ENCODE measurements around the gene PPP1R36.
"Not testable (repeated sequence)": the region's sequence is repeated elsewhere in the genome, so short reads cannot be mapped to it uniquely, and the experiment has no call there.

Gene PPP1R36

DNA sequence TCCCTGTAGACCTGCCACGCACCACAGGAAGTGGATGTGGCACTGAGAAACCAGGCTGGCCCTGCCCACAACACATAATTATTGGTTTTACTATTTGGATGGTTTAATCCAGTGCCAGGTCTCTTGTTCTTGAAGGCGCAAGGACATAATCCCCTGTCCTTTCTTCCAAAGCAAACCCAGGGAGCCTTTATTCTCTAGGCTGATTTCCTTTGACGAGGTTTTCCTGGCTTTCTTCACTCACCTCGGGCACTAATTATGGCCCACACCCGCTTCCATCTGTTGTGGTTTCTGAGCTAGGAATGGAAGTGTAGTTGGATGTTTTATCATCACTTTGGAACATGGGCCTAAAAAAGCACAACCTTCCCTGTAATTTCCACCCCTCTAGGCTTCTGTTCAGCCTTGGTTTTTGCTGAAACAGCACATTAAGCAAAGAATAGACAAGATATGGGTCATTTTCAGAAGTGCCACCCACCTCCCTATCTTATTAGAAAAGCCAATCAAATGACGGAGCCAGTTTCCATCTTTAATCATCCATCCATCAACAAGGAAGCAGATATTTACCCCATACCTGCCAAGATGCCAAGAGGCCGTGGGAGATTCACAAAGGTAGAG is 73.9 kb downstream of the PPP1R36 start:
- H3K9ac ChIP-seq (ENCODE audit: insufficient read length) = no peak overlapping the region
- H3K36me3 ChIP-seq (ENCODE audit: insufficient read depth, low read length) = no peaks in the 10 kb centered on the region
- no peak overlapping the region for H3K27ac ChIP-seq
- TF ChIP-seq FOXP2 (optimal IDR thresholded peaks at IDR 0.05; ENCODE audit: control extremely low read depth, extremely low read length, insufficient read depth) = no peak
- no peak for TF ChIP-seq EZH2 (IDR thresholded peaks at IDR 0.05)
- DNase-seq (ENCODE audit: low read depth, low spot score) = no peak
- H3K4me3 ChIP-seq = no peak overlapping the region
- no peaks in the 10 kb centered on the region for H3K9me3 ChIP-seq (ENCODE audit: low read depth, low read length)

DNA sequence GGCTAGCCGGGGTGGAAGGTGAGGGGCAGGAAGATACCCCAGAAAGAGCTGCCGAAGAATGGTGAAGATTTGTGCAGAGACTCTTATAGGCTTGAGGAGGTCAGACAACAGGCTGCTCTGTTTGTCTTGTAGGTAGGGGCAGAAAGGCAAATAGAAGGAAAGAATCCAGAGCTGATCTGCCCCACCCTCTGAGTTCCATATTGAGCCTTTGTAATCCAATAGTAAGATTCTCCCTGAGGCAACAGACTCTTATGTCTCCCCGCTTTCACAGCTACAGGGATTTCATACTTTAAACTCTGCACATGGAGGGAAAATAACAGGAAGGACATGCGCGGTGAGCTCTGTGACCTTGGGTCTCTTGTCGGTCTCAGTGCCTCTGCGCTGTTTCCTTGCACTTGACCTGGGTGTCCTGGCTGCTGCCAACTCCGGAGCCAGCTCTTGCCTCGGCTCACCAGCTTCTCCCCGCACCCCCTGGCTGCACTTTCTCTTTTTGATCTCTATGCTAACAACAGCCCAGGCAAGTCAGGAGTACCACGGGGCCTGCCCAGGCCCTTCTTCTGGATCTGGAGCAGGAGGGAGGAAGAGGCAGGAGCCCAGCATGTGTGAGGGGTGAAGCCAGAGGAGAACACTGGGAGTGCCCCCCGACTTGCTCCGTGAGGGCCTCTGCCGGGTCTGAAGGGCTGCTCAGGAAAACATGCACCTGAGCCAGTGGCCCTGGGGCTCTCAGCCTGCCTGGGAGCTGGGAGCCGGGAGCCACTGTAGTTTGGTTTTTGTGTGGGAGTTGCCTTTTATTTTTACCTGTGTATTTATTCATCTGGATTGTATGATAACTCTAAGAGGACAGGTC is 75.8 kb downstream of the PPP1R36 start:
- DNase-seq (ENCODE audit: low read depth, low spot score) = no peak
- H3K36me3 ChIP-seq (ENCODE audit: insufficient read depth, low read length) = no peaks in the 10 kb centered on the region
- no peaks in the 10 kb centered on the region for H3K9me3 ChIP-seq (ENCODE audit: low read depth, low read length)
- no peak overlapping the region for H3K4me3 ChIP-seq
- peak overlapping the region; percentile 29 for H3K9ac ChIP-seq (ENCODE audit: insufficient read length)
- TF ChIP-seq EZH2 (IDR thresholded peaks at IDR 0.05) (no peak), POLR2AphosphoS5 (IDR thresholded peaks at IDR 0.05; ENCODE audit: borderline replicate concordance, low read depth, low read length) (no peak), FOXP2 (optimal IDR thresholded peaks at IDR 0.05; ENCODE audit: control extremely low read depth, extremely low read length, insufficient read depth) (no peak)
- no peak overlapping the region for H3K27ac ChIP-seq

DNA sequence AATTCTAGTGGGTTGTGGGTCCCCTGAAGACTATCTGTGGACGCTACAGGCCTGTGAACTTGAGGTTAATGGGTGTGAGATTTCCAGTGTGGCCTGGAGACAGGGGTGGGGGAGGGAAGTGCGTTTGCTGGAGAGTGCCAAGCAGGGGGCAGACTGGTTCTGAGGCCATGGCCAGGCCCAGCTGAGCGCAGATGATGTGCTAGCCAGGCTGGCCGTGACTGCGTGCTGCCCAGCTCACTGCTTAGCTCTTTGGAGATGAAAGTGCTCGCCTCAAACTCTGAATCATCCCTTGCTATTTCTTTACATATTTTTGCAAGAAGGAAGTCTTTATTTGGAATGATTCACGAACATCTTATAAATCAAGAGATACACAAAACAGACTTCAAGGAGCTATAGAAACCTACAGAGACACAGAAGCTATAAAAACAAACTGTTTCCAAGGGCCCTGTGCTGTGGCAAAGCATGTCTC is 79.2 kb downstream of the PPP1R36 start:
- no peak for DNase-seq (ENCODE audit: low read depth, low spot score)
- TF ChIP-seq EZH2 (IDR thresholded peaks at IDR 0.05) (no peak), FOXP2 (optimal IDR thresholded peaks at IDR 0.05; ENCODE audit: control extremely low read depth, extremely low read length, insufficient read depth) (no peak), POLR2AphosphoS5 (IDR thresholded peaks at IDR 0.05; ENCODE audit: borderline replicate concordance, low read depth, low read length) (no peak)
- Histone ChIP-seq H3K9me3 (ENCODE audit: low read depth, low read length) (no peaks in the 10 kb centered on the region), H3K4me3 (no peak overlapping the region), H3K36me3 (ENCODE audit: insufficient read depth, low read length) (no peaks in the 10 kb centered on the region), H3K27ac (peak overlapping the region; percentile 36; the same call in 1 of the 2 replicates), H3K9ac (ENCODE audit: insufficient read length) (no peak overlapping the region)

DNA sequence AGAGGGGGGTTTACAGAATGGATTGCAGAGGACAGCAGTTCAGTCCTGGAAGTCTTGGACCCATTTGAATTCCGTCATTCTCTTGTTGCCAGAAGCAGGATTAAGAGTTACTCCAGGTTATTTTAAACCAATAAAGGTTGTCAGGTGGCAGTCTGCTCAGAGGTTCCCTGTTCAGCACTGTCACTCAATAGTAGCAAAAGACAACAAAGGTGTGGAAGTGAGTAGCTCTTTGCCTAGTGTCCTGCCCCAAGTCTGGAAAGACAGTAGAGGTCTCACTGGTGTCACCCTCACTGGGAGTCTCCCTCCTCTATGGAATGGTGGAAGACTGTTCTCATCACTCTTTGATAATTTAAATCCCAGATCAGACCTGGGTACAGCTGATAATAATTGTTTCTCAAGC is 81.0 kb downstream of the PPP1R36 start:
- H3K9me3 ChIP-seq (ENCODE audit: low read depth, low read length) = no peaks in the 10 kb centered on the region
- no peak for DNase-seq (ENCODE audit: low read depth, low spot score)
- no peak overlapping the region for H3K27ac ChIP-seq
- TF ChIP-seq POLR2AphosphoS5 (IDR thresholded peaks at IDR 0.05; ENCODE audit: borderline replicate concordance, low read depth, low read length) = no peak
- TF ChIP-seq FOXP2 (optimal IDR thresholded peaks at IDR 0.05; ENCODE audit: control extremely low read depth, extremely low read length, insufficient read depth) = no peak
- no peak for TF ChIP-seq EZH2 (IDR thresholded peaks at IDR 0.05)
- H3K4me3 ChIP-seq = no peak overlapping the region
- H3K9ac ChIP-seq (ENCODE audit: insufficient read length) = no peak overlapping the region
- H3K36me3 ChIP-seq (ENCODE audit: insufficient read depth, low read length) = no peaks in the 10 kb centered on the region

DNA sequence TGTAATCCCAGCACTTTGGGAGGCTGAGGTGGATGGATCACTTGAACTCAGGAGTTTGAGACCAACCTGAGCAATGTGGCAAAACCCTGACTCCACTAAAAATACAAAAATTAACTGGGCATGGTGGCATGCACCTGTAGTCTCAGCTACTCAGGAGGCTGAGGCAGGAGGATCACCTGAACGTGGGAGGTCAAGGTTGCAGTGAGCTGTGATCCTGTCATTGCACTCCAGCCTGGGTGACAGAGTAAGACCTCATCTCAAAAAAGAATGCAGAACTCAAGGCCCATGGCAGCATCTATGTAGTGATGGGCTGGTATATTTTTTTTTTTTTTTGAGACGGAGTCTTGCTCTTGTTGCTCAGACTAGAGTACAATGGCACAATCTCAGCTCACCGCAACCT is 81.5 kb downstream of the PPP1R36 start:
- not testable (repeated sequence) for H3K4me3 ChIP-seq; H3K9me3 ChIP-seq (ENCODE audit: low read depth, low read length); H3K27ac ChIP-seq; H3K36me3 ChIP-seq (ENCODE audit: insufficient read depth, low read length); DNase-seq (ENCODE audit: low read depth, low spot score); H3K9ac ChIP-seq (ENCODE audit: insufficient read length)

DNA sequence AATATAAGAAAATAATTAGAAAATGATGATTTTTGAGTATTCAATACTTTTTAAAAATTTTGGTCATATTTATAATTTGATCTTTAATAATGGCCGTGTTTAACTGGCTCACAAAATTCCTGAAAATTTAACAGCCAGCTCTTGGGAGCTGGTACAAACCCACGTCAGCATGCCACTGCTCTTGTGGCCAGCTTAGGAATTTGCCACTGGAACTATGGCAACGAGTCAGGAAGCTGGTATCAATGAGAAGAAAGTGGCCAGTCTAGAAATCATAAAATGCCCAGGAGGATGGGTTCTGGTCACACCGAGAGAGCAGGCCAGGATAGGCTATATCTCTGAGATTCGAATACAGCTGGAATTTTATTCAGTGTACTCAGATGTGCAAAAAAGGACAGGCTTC is 82.3 kb downstream of the PPP1R36 start:
- Histone ChIP-seq H3K27ac (no peak overlapping the region), H3K4me3 (no peak overlapping the region), H3K9me3 (ENCODE audit: low read depth, low read length) (no peaks in the 10 kb centered on the region), H3K9ac (ENCODE audit: insufficient read length) (no peak overlapping the region), H3K36me3 (ENCODE audit: insufficient read depth, low read length) (no peaks in the 10 kb centered on the region)
- TF ChIP-seq EZH2 (IDR thresholded peaks at IDR 0.05) (no peak), POLR2AphosphoS5 (IDR thresholded peaks at IDR 0.05; ENCODE audit: borderline replicate concordance, low read depth, low read length) (no peak), FOXP2 (optimal IDR thresholded peaks at IDR 0.05; ENCODE audit: control extremely low read depth, extremely low read length, insufficient read depth) (no peak)
- DNase-seq (ENCODE audit: low read depth, low spot score) = no peak

DNA sequence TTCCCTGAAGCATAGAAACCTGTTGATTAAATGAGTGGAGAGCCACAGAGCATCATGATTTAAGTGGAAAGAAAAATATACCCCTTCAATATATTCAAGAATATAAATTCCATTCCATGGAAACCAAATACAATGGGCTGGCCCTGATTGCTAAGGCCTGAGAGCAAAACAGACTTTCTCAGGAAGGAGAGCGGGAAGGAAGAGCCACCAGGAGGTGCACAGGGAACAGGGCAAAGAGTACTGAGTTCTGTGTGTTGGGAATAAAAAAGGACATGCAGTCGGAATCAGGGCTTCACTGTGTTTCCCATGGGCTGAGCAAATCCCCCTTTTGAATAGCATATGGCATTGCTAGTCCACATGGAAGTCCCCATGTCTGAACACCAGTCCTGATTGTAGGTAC is 84.8 kb downstream of the PPP1R36 start:
- no peak for TF ChIP-seq EZH2 (IDR thresholded peaks at IDR 0.05)
- TF ChIP-seq FOXP2 (optimal IDR thresholded peaks at IDR 0.05; ENCODE audit: control extremely low read depth, extremely low read length, insufficient read depth) = no peak
- no peak for TF ChIP-seq POLR2AphosphoS5 (IDR thresholded peaks at IDR 0.05; ENCODE audit: borderline replicate concordance, low read depth, low read length)
- Histone ChIP-seq H3K9me3 (ENCODE audit: low read depth, low read length) (no peaks in the 10 kb centered on the region), H3K9ac (ENCODE audit: insufficient read length) (no peak overlapping the region), H3K36me3 (ENCODE audit: insufficient read depth, low read length) (no peaks in the 10 kb centered on the region), H3K4me3 (no peak overlapping the region), H3K27ac (no peak overlapping the region)
- DNase-seq (ENCODE audit: low read depth, low spot score) = no peak

DNA sequence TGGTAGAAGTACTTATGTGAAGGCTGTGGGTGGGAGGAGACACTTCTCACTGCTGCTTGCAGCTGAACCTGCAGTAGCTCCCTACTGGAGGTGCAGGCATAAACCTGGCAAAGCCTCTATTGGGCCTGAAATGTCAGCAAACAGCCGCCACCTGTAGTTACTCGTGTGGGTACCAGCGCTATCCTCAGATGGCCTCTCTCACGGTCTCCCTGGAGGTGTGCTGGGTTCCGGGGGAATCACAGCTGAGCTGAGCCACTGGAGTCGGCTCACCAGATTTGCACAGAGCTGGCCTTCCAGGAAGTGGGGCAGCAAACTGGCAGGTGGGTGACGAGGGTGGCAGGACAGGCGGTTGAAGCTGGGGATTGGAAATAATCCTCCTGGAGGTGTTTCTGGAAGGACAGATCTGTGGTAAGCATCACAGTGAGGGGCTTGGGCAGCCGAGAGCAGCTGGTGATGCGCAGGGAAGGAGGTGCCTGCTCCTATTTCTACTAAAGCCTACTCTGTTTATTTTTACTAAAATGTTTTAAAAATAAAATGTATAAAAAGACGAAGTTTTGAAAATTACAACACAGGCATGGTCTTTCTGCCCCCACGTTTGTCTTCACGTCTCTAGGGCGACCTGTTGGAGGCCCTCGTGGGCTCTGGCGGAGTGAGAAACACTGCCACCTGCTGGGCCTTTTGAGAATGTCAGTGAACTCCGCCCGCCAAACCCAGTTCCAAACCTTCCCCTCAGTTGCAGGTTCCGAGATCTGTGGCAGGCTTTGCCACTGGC is 86.6 kb downstream of the PPP1R36 start:
- TF ChIP-seq POLR2AphosphoS5 (IDR thresholded peaks at IDR 0.05; ENCODE audit: borderline replicate concordance, low read depth, low read length) (no peak), EZH2 (IDR thresholded peaks at IDR 0.05) (no peak), FOXP2 (optimal IDR thresholded peaks at IDR 0.05; ENCODE audit: control extremely low read depth, extremely low read length, insufficient read depth) (no peak)
- Histone ChIP-seq H3K4me3 (no peak overlapping the region), H3K9ac (ENCODE audit: insufficient read length) (no peak overlapping the region), H3K36me3 (ENCODE audit: insufficient read depth, low read length) (no peaks in the 10 kb centered on the region), H3K9me3 (ENCODE audit: low read depth, low read length) (no peaks in the 10 kb centered on the region), H3K27ac (no peak overlapping the region)
- no peak for DNase-seq (ENCODE audit: low read depth, low spot score)

All from SK-N-MC (cell line).